HUES48 (cell line): ENCODE data around the gene CFAP410.

ENCODE experiments used
- H3K27ac ChIP-seq: one replicate; pipeline ENCODE4 v1.7.0; 2013; ENCODE audit warnings: low read depth, low read length, inconsistent platforms
- H3K27me3 ChIP-seq: 2 replicates; pipeline ENCODE4 v1.6.1; 2013; ENCODE audit warnings: mild to moderate bottlenecking, low read length; ENCODE audit not compliant: control insufficient read depth, insufficient read depth
- H3K36me3 ChIP-seq: 2 replicates; pipeline ENCODE4 v1.6.1; 2013; ENCODE audit warnings: low read length; ENCODE audit not compliant: control insufficient read depth, insufficient read depth
- H3K4me1 ChIP-seq: 2 replicates; pipeline ENCODE4 v1.6.1; 2013; ENCODE audit warnings: mild to moderate bottlenecking, low read length; ENCODE audit not compliant: control insufficient read depth, insufficient read depth
- H3K4me3 ChIP-seq: 2 replicates; pipeline ENCODE4 v1.5.1; 2013; ENCODE audit warnings: mild to moderate bottlenecking, low read depth, low read length
- H3K9ac ChIP-seq: 2 replicates; pipeline ENCODE4 v1.6.1; 2013; ENCODE audit warnings: mild to moderate bottlenecking, low read depth, low read length, moderate library complexity
- H3K9me3 ChIP-seq: 2 replicates; pipeline ENCODE4 v1.6.1; 2013; ENCODE audit warnings: low read length; ENCODE audit not compliant: control insufficient read depth, insufficient read depth

The CFAP410 gene

GRCh38 chr21:44327603-44327974, 11.6 kb downstream of the CFAP410 start:
- H3K9ac ChIP-seq = no peak overlapping the region
- no peak overlapping the region for H3K4me3 ChIP-seq
- peaks cover 18% of the 10 kb centered on the region for H3K36me3 ChIP-seq
- H3K4me1 ChIP-seq = no peaks in the 10 kb centered on the region
- no peaks in the 10 kb centered on the region for H3K9me3 ChIP-seq
- no peak overlapping the region for H3K27ac ChIP-seq
- no peaks in the 10 kb centered on the region for H3K27me3 ChIP-seq

- Histone ChIP-seq H3K4me3 (no peak overlapping the region), H3K9me3 (no peaks in the 10 kb centered on the region), H3K36me3 (peaks cover 18% of the 10 kb centered on the region), H3K9ac (no peak overlapping the region), H3K4me1 (no peaks in the 10 kb centered on the region), H3K27me3 (no peaks in the 10 kb centered on the region), H3K27ac (no peak overlapping the region)
These were observed 12.2 kb downstream of the CFAP410 start for GRCh38 chr21:44326716-44327602.

- Histone ChIP-seq H3K9ac (no peak overlapping the region), H3K27ac (no peak overlapping the region), H3K4me1 (no peaks in the 10 kb centered on the region), H3K36me3 (peaks cover 24% of the 10 kb centered on the region), H3K9me3 (no peaks in the 10 kb centered on the region), H3K4me3 (no peak overlapping the region), H3K27me3 (no peaks in the 10 kb centered on the region)
These were observed 12.9 kb downstream of the CFAP410 start for GRCh38 chr21:44326272-44326647.

DNA sequence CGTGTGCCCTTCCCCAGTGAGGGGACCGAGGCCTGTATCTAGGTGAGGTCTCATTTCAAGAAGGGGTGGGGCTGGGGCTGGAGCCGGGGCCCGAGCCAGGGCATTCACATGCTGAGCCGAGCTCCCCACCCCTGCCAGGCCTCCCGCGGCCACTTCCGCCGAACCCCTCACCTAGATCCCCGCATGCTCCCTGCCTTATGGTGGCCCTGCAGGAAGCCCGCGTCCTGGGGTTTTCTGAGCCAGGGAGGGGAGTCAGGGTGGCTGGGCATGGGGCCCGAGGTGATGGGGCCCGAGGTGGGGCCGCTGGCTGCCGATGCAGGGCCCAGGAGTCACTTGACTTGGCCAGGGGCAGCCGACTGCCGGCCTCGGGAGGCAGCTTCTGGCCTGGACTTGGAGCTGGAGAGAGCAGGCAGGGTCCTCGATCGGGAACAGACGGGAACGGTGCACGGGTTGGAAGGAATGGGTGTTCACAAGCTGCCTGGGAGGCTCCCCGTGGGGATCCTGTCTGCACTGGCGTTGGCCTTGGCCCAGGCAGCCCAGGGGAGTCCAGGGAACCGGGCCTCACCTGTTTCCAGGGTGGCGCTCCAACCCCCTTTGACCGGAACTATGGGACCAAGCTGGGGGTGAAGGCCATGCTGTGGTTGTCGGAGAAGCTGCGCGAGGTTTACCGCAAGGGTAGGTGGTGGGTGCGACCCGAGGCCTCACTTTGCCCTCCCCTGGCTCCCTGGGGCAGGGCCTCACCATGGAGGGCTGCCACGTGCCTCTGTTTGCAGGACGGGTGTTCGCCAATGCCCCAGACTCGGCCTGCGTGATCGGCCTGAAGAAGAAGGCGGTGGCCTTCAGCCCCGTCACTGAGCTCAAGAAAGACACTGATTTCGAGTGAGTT, 13.6 kb downstream of the CFAP410 start:
- Histone ChIP-seq H3K27ac (no peak overlapping the region), H3K27me3 (no peaks in the 10 kb centered on the region), H3K9ac (no peak overlapping the region), H3K4me3 (no peak overlapping the region), H3K36me3 (peaks cover 24% of the 10 kb centered on the region), H3K4me1 (no peaks in the 10 kb centered on the region), H3K9me3 (no peaks in the 10 kb centered on the region)

- H3K36me3 ChIP-seq = peaks cover 29% of the 10 kb centered on the region
These were observed 14.4 kb downstream of the CFAP410 start for GRCh38 chr21:44324854-44325107.

DNA sequence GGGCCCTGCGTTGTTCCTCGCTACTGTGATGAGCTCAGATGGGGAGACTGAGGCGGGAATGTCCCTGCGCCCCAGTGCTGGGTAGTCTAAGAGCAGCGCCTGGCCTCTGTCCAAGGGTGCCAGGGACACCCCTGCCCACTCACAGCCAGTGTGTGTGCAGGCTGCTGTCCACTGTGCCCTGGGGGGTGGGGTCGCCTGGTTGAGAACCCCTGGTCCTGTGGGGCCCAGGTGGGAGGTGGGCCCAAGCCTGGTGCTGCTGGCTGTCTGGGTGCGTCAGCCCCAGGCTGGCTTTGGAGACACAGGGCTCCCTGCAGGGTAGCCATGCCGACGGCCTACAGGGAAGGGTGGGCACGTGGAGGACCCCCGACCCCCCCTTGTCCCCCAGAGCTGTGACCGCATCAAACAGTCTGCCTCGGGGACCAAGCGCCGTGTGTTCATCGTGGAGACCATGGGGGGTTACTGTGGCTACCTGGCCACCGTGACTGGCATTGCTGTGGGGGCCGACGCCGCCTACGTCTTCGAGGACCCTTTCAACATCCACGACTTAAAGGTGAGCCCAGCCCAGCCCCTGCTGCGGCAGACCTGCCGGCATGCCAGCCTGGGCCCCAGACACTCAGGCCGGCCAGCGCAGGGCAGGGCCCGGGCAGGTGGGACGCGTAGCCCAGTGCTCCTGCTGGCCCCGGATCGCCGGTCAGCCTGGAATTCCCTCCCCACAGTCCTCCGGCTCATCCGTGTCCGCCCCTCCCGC, 14.9 kb downstream of the CFAP410 start:
- no peaks in the 10 kb centered on the region for H3K9me3 ChIP-seq
- no peak overlapping the region for H3K4me3 ChIP-seq
- no peak overlapping the region for H3K9ac ChIP-seq
- H3K27me3 ChIP-seq = no peaks in the 10 kb centered on the region
- no peaks in the 10 kb centered on the region for H3K4me1 ChIP-seq
- no peak overlapping the region for H3K27ac ChIP-seq
- H3K36me3 ChIP-seq = peaks cover 34% of the 10 kb centered on the region

More at GRCh38 chr21:44324854-44325107, 14.4 kb downstream of the CFAP410 start:
- H3K27ac ChIP-seq = no peak overlapping the region
- H3K9ac ChIP-seq = no peak overlapping the region
- no peaks in the 10 kb centered on the region for H3K9me3 ChIP-seq
- no peaks in the 10 kb centered on the region for H3K27me3 ChIP-seq
- no peaks in the 10 kb centered on the region for H3K4me1 ChIP-seq
- H3K4me3 ChIP-seq = no peak overlapping the region

GRCh38 chr21:44323591-44323990, 15.6 kb downstream of the CFAP410 start:
- Histone ChIP-seq H3K4me1 (no peaks in the 10 kb centered on the region), H3K36me3 (peaks cover 38% of the 10 kb centered on the region)

DNA sequence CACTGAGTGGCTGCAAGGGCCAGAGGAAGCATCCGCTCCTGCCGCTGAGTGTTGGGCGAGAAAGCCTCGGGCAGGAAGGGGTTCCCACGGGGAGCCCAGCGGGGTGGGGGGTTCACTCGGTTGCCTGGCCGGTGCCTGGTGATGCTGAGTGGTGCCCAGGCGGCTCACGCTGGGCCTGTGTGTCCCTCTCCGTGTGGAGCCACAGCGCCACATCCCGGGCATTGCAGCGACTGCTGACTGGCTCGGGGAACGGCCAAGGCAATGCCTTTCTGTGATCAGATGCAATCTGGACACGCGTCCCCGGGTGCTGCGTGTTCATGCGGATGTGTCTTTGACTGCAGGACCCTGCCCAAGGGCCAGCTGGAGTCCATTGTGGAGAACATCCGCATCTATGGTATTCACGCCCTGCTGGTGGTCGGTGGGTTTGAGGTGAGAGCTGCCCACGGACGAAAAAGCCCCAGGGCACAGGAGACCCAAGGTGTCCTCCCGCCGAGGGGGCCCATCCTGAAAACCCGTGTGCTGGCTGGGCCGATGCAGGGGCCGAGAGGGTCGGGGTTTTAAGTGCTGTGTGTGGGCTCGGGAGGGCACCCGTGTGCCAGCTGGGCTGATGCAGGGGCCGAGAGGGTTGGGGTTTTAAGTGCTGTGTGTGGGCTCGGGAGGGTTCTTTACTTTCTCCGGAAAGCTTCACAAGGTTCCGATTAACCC, 16.4 kb downstream of the CFAP410 start:
- H3K4me3 ChIP-seq = no peak overlapping the region
- H3K4me1 ChIP-seq = no peaks in the 10 kb centered on the region
- no peaks in the 10 kb centered on the region for H3K9me3 ChIP-seq
- peaks cover 43% of the 10 kb centered on the region for H3K36me3 ChIP-seq
- H3K27ac ChIP-seq = no peak overlapping the region
- H3K27me3 ChIP-seq = no peaks in the 10 kb centered on the region
- H3K9ac ChIP-seq = no peak overlapping the region

More at GRCh38 chr21:44323591-44323990, 15.6 kb downstream of the CFAP410 start:
- Histone ChIP-seq H3K27me3 (no peaks in the 10 kb centered on the region), H3K4me3 (no peak overlapping the region), H3K9ac (no peak overlapping the region), H3K27ac (no peak overlapping the region), H3K9me3 (no peaks in the 10 kb centered on the region)

DNA sequence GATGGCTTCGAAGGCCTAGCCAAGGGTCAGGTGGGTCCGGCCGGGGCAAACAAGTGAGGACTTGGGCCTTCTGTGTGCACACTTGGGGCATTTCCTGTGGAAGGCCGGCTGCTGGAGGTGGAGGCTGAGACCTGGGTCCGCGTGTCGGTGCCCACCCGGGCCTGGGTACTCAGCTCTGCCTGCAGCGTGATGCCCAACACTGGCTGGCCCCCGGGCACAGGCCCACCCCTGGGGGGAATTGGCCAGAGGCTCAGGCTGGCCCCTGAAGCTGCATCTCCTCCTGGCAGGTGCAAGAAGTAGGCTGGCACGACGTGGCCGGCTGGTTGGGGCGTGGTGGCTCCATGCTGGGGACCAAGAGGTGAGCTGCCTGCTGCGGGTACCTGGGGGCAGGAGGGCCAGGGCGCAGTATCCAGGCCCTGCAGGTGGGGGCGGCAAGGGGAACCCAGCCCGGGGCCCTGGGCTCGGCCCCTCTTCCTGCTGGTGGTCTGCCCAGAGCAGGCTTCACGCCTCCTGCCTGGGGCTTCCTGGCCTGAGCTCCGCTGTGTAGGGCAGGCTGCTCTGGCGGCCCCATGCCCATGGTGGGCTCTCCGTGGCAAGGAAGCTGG, 17.2 kb downstream of the CFAP410 start:
- Histone ChIP-seq H3K4me1 (no peaks in the 10 kb centered on the region), H3K9ac (no peak overlapping the region), H3K27ac (no peak overlapping the region), H3K9me3 (no peaks in the 10 kb centered on the region), H3K27me3 (no peaks in the 10 kb centered on the region), H3K36me3 (peaks cover 51% of the 10 kb centered on the region), H3K4me3 (no peak overlapping the region)

- Histone ChIP-seq H3K4me1 (no peaks in the 10 kb centered on the region), H3K27ac (no peak overlapping the region), H3K9me3 (no peaks in the 10 kb centered on the region), H3K4me3 (no peak overlapping the region), H3K27me3 (no peaks in the 10 kb centered on the region), H3K9ac (no peak overlapping the region), H3K36me3 (peaks cover 62% of the 10 kb centered on the region)
These were observed 18.3 kb downstream of the CFAP410 start for GRCh38 chr21:44320847-44321246.
